HepG2 (cell line): Measurements from ENCODE around the gene RHEBL1. TPM values are rescaled to one million over a fixed set of nuclear protein-coding genes. Genes with fewer than 3 reads are reported as not detected.

ENCODE experiments used
- ERF ChIP-seq: IDR thresholded peaks from 2 replicates; pipeline ENCODE4 v1.6.1; 2018; ENCODE audit warnings: missing biosample characterization, missing genetic modification reagents
- FOSL2 ChIP-seq: sonication (generic); formaldehyde crosslinking; IDR thresholded peaks from 2 replicates; pipeline ENCODE4 v1.4.0; 2020; ENCODE audit warnings: missing genetic modification reagents
- GATAD2A ChIP-seq: IDR thresholded peaks from 2 replicates; pipeline ENCODE4 v1.6.1; 2016
- GFI1 ChIP-seq: sonication (generic); formaldehyde crosslinking; IDR thresholded peaks from 2 replicates; pipeline ENCODE4 v1.5.0; 2020; ENCODE audit warnings: missing genetic modification reagents, mild to moderate bottlenecking, borderline replicate concordance
- HMGXB4 ChIP-seq, 2 experiments: sonication (generic) in 1 of 2; formaldehyde crosslinking in 1 of 2; IDR thresholded peaks; 2 replicates each; pipeline versions ENCODE4 v1.4.0 to v1.6.1; 2018 to 2020; ENCODE audit warnings: missing genetic modification reagents in 2 of 2, borderline replicate concordance in 1 of 2, low read depth in 1 of 2, mild to moderate bottlenecking in 1 of 2, missing biosample characterization in 1 of 2
- HNRNPUL1 ChIP-seq: fragments of 200-400 bp; formaldehyde crosslinking; IDR thresholded peaks from 2 replicates; pipeline ENCODE4 v1.6.1; 2017; ENCODE audit warnings: low read depth, mild to moderate bottlenecking, low read length, moderate library complexity
- IKZF4 ChIP-seq: sonication (generic); formaldehyde crosslinking; IDR thresholded peaks from 2 replicates; pipeline ENCODE4 v1.5.1; 2020; ENCODE audit warnings: borderline replicate concordance, mild to moderate bottlenecking, low read depth, missing genetic modification reagents; ENCODE audit errors: not compliant biosample characterization
- KAT8 ChIP-seq: IDR thresholded peaks from 2 replicates; pipeline ENCODE4 v1.6.1; 2016; ENCODE audit warnings: missing genetic modification reagents, missing compliant biosample characterization
- KLF16 ChIP-seq, 2 experiments: sonication (generic) in 1 of 2; formaldehyde crosslinking in 1 of 2; IDR thresholded peaks; 2 replicates each; pipeline versions ENCODE4 v1.6.1 to v1.8.0; 2016 to 2023; ENCODE audit warnings: missing genetic modification reagents in 2 of 2, missing compliant biosample characterization in 1 of 2
- KLF6 ChIP-seq: IDR thresholded peaks from 2 replicates; pipeline ENCODE4 v1.8.0; 2016; ENCODE audit warnings: missing biosample characterization, missing genetic modification reagents
- PHF8 ChIP-seq: sonication (generic); formaldehyde crosslinking; IDR thresholded peaks from 2 replicates; pipeline ENCODE4 v1.5.0; 2020; ENCODE audit warnings: missing genetic modification reagents
- RAD21 ChIP-seq: fragments of 450-650 bp; formaldehyde crosslinking; IDR thresholded peaks from 2 replicates; pipeline ENCODE4 v1.5.0; 2020; ENCODE audit warnings: mild to moderate bottlenecking
- SALL1 ChIP-seq: sonication (generic); formaldehyde crosslinking; IDR thresholded peaks from 2 replicates; pipeline ENCODE4 v1.8.0; 2022; ENCODE audit warnings: mild to moderate bottlenecking, missing genetic modification reagents
- STAG1 ChIP-seq: sonication (generic); formaldehyde crosslinking; IDR thresholded peaks from 2 replicates; pipeline ENCODE4 v1.4.0; 2020; ENCODE audit warnings: missing genetic modification reagents
- TBX2 ChIP-seq: sonication (generic); formaldehyde crosslinking; IDR thresholded peaks from 2 replicates; pipeline ENCODE4 v1.5.0; 2020; ENCODE audit warnings: missing genetic modification reagents, mild to moderate bottlenecking, borderline replicate concordance
- THAP11 ChIP-seq: IDR thresholded peaks from 2 replicates; pipeline ENCODE4 v1.6.1; 2016; ENCODE audit warnings: missing biosample characterization, missing genetic modification reagents
- XRCC5 ChIP-seq: fragments of 200-400 bp; formaldehyde crosslinking; optimal IDR thresholded peaks from 2 replicates; pipeline ENCODE3; 2017; ENCODE audit warnings: mild to moderate bottlenecking, low read length
- ZFY ChIP-seq: sonication (generic); formaldehyde crosslinking; IDR thresholded peaks from 2 replicates; pipeline ENCODE4 v1.4.0; 2020; ENCODE audit warnings: missing genetic modification reagents
- ZFYVE20 ChIP-seq: sonication (generic); formaldehyde crosslinking; IDR thresholded peaks from 2 replicates; pipeline ENCODE4 v1.8.0; 2023; ENCODE audit warnings: low read depth, mild to moderate bottlenecking, moderate library complexity, missing genetic modification reagents, borderline replicate concordance
- ZNF501 ChIP-seq: sonication (generic); formaldehyde crosslinking; IDR thresholded peaks from 2 replicates; pipeline ENCODE4 v1.5.1; 2020; ENCODE audit warnings: mild to moderate bottlenecking, moderate library complexity, missing genetic modification reagents
- ZNF619 ChIP-seq: sonication (generic); formaldehyde crosslinking; IDR thresholded peaks from 2 replicates; pipeline ENCODE4 v1.4.0; 2020; ENCODE audit warnings: mild to moderate bottlenecking, missing genetic modification reagents
- ZNF816 ChIP-seq: sonication (generic); formaldehyde crosslinking; IDR thresholded peaks from 2 replicates; pipeline ENCODE4 v1.8.0; 2022; ENCODE audit warnings: missing genetic modification reagents, mild to moderate bottlenecking, borderline replicate concordance
- ZNF891 ChIP-seq: sonication (generic); formaldehyde crosslinking; IDR thresholded peaks from 2 replicates; pipeline ENCODE4 v1.5.0; 2020; ENCODE audit warnings: mild to moderate bottlenecking, missing genetic modification reagents
- ZSCAN9 ChIP-seq: IDR thresholded peaks from 2 replicates; pipeline ENCODE4 v1.6.1; 2016; ENCODE audit warnings: borderline replicate concordance
- polyA plus RNA-seq, 8 experiments: library from polyadenylated mRNA; depleted of rRNA in 3 of 8; stranded (reverse) in 7 of 8; unstranded in 1 of 8; fragments of >200 nt; fragmentation: Illumina TruSeq in 4 of 8; extraction: Trizol in 4 of 8; gene quantifications; 2 replicates each; pipeline versions ENCODE4 v1.2.1 to v1.2.3, GENCODE V29; 2011 to 2016; ENCODE audit warnings: low read depth in 4 of 8, missing spikeins in 1 of 8, mixed read lengths in 1 of 8; ENCODE audit not compliant: insufficient read depth in 1 of 8
- total RNA-seq, 5 experiments: library from RNA; depleted of rRNA; stranded (reverse); fragments of >200 nt; fragmentation: Illumina TruSeq; extraction: Trizol; gene quantifications; 2 replicates each; pipeline ENCODE4 v1.2.3, GENCODE V29; 2016; ENCODE audit warnings: low read depth in 1 of 5
- TF ChIP-seq, protein P1 (sequence below): sonication (generic); formaldehyde crosslinking; IDR thresholded peaks from 2 replicates; pipeline ENCODE4 v1.5.0; 2020; ENCODE audit warnings: mild to moderate bottlenecking, missing genetic modification reagents, borderline replicate concordance

The RHEBL1 gene
- total and polyA plus RNA-seq, 2 of the 13 experiments (the other 11 are each of a cell fraction or from before 2014, with no cell fraction given) = 1.4 to 2.5 TPM

DNA sequence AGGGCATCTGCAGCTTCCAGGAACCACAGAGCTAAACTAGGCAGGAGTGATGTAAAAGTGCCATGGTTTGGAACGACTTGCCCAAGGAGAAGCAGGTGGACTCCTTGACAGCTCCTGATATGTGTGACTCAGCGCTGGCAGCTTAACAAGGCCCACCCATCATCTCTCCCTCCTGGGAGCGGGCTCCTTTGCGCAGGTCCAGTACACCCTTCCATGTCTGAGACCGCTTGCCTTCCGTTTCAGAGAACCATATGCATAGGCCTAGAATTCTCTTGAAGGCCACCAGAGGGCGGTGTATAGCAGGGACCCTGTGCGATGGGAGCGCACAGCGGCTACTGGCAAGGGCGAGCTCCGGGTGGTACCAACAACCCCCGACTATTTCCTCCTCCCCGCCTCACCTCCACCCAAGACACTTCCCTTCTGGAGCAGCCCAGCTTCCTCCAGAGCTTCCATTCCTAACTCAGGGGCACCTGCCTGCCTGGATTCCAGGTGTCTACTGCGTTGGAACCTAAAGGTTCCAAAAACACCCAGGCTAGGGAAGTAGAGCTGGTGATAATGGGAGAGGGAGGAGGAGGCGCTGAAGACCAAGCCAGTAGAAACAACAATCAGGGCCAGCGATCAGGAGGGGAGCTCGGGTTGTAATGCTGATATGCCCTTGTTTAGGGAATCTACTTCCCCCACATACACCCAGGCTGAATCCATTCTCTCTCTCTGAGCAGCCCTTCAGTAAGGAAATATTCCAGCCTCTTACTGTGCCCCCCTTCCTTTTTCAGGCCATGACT lies 18.6 kb upstream of the RHEBL1 start (continued):
- TF ChIP-seq HMGXB4 (CRISPR knock-in tag; IDR thresholded peaks at IDR 0.05; ENCODE audit: borderline replicate concordance in 1 of 2, low read depth in 1 of 2) (peak; percentile 44 to 47; a peak in 2 of 4 replicates), ERF (CRISPR knock-in tag) (peak; percentile 55; the same call in 1 of the 2 replicates), STAG1 (CRISPR knock-in tag) (peak; percentile 67), HNRNPUL1 (no peak), RAD21 (CRISPR knock-in tag) (peak; percentile 72), PHF8 (CRISPR knock-in tag) (0 out of 2 replicates have a peak, but pooled peaks have one; percentile 29), XRCC5 (peak; percentile 82), ZNF816 (CRISPR knock-in tag) (no peak), ZFY (CRISPR knock-in tag) (peak; percentile 29; the same call in 1 of the 2 replicates), ZNF891 (CRISPR knock-in tag) (no peak), ZNF501 (peak; percentile 60), IKZF4 (CRISPR knock-in tag) (no peak), KAT8 (CRISPR knock-in tag) (0 out of 2 replicates have a peak, but pooled peaks have one; percentile 23), GATAD2A (CRISPR knock-in tag) (peak; percentile 47; the same call in 1 of the 2 replicates), GFI1 (peak; percentile 85), ZSCAN9 (CRISPR knock-in tag) (peak; percentile 66), ZFYVE20 (CRISPR knock-in tag) (no peak), KLF16 (CRISPR knock-in tag; IDR thresholded peaks at IDR 0.05) (0 out of 4 replicates have a peak, but pooled peaks of 1 of the 2 experiments have one; percentile 52), FOSL2 (0 out of 2 replicates have a peak, but pooled peaks have one; percentile 43), TBX2 (peak; percentile 20; the same call in 1 of the 2 replicates), ZNF619 (no peak), KLF6 (0 out of 2 replicates have a peak, but pooled peaks have one; percentile 43), THAP11 (CRISPR knock-in tag) (peak; percentile 57; the same call in 1 of the 2 replicates), SALL1 (CRISPR knock-in tag) (peak; percentile 37; the same call in 1 of the 2 replicates)
- TF ChIP-seq, protein P1, sequence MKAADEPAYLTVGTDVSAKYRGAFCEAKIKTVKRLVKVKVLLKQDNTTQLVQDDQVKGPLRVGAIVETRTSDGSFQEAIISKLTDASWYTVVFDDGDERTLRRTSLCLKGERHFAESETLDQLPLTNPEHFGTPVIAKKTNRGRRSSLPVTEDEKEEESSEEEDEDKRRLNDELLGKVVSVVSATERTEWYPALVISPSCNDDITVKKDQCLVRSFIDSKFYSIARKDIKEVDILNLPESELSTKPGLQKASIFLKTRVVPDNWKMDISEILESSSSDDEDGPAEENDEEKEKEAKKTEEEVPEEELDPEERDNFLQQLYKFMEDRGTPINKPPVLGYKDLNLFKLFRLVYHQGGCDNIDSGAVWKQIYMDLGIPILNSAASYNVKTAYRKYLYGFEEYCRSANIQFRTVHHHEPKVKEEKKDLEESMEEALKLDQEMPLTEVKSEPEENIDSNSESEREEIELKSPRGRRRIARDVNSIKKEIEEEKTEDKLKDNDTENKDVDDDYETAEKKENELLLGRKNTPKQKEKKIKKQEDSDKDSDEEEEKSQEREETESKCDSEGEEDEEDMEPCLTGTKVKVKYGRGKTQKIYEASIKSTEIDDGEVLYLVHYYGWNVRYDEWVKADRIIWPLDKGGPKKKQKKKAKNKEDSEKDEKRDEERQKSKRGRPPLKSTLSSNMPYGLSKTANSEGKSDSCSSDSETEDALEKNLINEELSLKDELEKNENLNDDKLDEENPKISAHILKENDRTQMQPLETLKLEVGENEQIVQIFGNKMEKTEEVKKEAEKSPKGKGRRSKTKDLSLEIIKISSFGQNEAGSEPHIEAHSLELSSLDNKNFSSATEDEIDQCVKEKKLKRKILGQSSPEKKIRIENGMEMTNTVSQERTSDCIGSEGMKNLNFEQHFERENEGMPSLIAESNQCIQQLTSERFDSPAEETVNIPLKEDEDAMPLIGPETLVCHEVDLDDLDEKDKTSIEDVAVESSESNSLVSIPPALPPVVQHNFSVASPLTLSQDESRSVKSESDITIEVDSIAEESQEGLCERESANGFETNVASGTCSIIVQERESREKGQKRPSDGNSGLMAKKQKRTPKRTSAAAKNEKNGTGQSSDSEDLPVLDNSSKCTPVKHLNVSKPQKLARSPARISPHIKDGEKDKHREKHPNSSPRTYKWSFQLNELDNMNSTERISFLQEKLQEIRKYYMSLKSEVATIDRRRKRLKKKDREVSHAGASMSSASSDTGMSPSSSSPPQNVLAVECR (CRISPR knock-in tag) = 0 out of 2 replicates have a peak, but pooled peaks have one; percentile 37
